COR-L47 (cell line): Measurements from ENCODE around the gene ALPL.
"Not testable (repeated sequence)": the region's sequence is repeated elsewhere in the genome, so short reads cannot be mapped to it uniquely, and the experiment has no call there.

Source experiments
- DNase-seq: peaks from one replicate; lab custom pipeline; 2025; lab: John Stamatoyannopoulos, UW

The ALPL gene

DNA sequence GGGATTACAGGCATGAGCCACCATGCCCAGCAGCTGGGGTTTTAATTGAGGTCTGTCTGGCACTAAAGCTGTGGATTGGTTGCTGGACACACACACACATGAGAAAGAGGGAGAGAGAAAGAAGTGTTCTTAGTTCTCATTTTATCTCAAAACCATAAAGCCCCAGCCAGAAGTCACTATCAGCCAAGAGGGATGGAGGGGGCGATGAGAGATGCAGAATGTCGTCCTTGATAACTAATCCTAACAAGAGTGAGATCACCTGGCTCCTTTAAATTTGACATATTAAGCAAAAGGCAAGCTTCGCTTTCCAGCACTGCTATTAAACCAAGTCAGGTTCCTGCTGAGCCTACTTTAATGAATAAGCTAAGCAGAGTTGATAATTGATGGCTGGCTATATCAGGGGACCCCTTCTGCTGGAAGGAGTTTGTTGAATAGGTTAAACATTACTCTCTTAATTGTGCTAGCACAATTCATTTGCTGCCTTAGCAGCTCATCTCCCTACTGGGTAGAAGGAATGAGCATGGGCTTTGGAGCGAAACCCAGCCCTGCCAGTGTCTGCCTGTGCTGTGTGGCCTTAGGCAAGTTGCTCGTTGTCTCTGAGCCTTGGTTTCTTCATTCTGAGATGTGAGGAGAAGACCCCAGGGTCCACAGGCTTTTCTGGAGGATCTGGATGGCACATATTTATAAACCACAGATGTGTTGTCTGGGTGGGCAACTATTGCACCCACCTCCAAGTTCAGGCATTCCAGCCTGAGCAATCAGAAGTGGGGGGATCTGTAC, 50.8 kb downstream of the ALPL start:
- DNase-seq = no peak

DNA sequence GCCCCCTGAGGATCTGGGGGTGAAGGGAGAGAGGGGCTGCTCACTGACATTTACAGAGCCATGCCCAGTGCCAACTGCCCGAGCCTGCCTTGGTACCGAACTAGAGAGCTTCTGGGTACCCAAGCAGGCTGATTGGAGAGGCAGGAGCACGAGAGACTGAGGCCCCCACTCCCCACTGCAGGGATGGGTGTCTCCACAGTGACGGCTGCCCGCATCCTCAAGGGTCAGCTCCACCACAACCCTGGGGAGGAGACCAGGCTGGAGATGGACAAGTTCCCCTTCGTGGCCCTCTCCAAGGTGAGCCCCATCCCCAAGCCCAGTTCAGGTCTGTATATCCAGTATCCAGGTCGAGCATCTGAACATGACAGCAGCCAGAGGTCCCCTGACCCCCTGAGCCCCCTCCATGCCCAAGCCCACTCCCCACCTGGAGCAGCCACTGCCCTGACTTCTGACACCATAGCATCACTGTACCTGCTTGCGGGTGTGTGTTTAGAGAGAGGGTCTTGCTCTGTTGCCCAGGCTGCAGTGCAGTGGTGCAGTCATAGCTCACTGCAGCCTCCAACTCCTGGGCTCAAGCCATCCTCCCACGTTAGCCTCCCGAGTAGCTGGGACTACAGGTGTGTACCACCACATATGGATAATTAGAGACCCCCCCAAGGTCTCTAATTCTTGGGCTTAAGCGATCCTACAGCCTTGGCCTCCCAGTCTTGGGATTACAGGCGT, 51.9 kb downstream of the ALPL start:
- DNase-seq = no peak

DNA sequence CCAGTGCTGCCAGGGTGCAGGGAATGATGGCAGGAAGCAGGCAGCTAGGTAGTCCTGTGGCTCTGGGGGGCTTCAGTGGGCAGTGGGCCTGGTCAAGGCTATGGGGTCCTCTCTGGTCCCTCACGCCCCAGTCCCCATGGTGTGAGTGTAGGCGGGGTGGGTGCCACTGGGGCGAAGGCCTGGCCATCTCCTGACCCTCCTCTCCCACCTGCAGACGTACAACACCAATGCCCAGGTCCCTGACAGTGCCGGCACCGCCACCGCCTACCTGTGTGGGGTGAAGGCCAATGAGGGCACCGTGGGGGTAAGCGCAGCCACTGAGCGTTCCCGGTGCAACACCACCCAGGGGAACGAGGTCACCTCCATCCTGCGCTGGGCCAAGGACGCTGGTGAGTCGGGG, 53.7 kb downstream of the ALPL start:
- no peak for DNase-seq

DNA sequence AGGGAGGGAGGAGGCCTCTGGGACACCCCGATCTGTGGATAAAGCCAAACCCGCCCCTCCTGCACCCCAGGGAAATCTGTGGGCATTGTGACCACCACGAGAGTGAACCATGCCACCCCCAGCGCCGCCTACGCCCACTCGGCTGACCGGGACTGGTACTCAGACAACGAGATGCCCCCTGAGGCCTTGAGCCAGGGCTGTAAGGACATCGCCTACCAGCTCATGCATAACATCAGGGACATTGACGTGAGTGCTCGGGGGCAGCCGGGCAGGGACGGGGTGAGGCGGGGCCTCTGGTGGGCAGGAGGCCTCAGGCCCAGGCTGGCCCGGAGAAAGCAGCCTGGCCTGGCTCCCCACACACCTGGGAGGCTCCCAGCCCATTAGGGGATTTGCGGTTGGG, 54.7 kb downstream of the ALPL start:
- DNase-seq = no peak

DNA sequence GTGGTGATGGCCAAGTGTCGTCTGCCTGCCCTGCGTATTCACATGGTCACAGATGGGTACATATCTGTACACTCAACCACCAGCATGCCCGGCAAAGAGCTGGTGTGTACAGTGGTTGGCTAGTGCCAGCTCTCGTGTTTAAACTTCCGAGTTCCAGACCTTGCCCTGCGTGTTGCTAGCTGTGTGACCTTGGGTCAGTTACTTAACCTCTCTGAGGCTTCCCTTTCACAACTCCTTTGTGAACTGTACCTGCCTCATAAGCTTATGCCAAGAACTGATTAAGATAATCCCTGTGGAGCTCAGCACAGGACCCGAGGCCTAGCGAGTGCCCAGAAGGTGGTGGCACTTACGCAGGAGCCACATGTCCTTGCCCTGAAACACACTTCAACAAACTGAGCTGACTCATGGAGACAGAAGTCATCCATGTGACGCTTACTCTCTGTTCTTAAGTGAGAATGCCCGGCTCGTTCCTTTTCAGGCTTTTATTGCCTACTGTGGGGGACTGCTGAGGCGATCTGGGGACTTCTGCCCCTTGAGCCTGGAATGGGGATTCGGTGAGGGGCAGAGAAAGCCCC, 55.4 kb downstream of the ALPL start:
- DNase-seq = no peak

DNA sequence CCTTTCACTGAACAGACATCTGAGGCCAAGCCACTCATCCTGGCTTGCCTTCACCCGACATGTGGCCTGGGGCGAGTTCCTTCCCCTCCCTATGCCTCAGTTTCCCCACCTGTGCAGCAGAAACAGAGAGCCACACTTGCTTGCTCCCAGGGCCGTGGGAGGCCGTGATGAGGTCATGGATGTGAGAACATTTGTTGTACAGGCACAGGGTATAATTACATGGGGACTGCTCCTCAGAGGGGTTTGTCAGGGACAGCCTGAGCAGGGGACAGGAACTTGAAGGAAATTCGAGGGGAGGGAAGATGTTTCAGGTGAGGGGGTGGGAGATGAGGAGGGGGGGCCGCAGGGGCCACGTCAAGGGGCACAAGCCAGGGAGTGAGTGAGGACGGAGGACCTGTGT, 56.1 kb downstream of the ALPL start:
- DNase-seq = no peak

DNA sequence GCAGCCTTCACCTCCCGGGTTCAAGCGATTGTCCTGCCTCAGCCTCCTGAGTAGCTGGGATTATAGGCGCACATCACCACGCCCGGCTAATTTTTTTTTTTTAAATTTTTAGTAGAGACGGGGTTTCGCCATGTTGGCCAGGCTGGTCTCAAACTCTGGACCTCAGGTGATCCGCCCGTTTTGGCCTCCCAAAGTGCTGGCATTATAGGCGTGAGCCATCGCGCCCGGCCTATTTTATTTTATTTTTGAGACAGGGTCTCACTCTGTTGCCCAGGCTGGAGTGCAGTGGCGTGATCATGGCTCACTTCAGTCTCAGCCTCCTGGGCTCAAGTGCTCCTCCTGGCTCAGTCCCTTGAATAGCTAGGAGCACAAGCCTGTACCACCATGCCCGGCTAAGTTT, 57.1 kb downstream of the ALPL start:
- not testable (repeated sequence) for DNase-seq

DNA sequence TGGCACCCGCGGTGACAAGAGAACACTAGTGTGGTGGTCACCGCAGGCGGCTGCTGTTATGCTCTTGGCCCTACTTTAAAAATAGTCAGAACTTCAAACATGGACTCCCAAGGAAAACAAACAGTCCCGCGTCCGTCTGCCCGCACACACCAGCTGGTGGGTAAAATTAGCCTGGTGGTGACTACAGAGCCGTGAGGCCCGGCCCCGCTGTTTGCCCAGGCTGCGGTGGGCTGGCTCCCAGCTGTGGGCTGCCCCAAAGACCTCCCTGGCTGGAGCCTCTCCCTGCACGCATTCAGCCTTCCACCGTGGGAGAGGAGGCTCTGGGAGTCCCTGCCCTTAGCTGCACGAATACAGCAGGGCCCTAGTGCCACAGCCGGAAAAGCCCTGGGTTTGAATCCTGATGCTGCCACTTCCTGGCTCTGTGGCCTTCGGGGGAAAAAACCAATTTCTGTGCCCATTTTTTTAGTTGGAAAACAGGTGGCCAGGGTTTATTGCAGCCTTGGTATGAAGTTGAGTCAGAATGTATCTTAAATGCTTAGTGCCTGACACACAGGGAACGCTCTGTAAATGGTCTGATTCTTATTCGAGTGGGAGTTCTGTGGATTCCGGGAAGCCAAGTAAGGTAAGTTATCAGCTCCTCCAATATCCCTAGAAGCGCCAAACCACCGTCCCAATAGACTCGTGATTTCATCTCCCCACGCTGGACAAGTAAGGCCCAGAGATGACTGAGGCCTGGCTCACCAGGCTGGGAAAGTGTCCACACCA, 58.2 kb downstream of the ALPL start:
- no peak for DNase-seq

DNA sequence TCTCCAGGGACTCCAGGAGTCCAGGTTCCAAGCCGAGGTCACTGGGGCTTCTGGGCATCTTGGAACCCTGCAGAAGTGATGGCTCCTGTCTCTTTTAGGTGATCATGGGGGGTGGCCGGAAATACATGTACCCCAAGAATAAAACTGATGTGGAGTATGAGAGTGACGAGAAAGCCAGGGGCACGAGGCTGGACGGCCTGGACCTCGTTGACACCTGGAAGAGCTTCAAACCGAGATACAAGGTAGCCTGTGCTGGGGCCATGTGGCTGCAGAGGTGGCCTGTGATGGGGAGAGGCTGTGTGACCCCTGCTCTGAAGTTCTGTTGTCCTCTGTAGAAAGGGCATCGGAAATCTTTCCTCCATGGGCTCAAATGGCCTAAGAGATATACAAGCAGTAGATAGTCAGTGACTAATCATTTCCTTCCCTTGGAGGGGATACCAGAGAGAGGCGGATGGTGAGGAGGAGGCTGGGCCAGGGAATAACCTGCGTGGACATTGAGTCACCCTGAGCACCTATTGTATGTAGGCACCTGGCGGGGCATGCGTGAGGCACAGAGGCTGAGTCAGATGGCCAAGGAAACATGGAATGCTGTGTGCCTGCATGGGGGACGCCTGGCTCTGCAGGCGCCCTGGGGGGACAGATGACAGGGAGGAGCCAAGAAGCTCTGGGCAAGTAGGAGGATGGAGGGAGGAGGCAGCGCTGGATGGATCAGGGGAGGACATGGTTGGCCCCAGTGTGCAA, 59.0 kb downstream of the ALPL start:
- DNase-seq = no peak

DNA sequence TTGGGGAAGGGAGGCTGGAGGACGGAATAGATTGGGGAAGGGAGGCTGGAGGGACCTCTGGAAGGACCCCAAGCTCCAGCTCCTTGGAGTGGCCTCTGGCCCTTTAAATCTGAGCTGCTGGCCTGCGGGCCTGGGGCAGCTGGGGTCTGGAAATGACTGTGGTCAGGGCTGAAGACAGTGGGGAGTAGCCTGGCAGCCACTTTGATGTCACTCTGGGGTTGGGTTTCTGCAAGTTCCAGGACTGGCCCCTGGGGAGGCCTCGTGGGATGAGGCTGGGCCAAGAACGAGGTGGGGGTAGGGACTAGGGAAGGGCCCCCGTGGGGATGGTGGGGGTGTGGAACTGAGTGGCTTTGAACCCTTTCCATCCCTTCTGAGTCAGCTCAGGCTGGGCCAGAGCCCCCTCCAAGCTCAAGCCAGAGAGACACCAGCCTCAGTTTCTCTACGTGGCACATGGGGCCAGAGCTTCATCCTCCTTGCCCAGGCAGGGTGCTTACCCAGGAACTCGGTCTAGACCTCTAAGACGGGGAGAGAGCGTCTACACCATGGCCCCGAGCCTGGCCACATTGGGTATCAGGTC, 59.7 kb downstream of the ALPL start:
- no peak for DNase-seq

DNA sequence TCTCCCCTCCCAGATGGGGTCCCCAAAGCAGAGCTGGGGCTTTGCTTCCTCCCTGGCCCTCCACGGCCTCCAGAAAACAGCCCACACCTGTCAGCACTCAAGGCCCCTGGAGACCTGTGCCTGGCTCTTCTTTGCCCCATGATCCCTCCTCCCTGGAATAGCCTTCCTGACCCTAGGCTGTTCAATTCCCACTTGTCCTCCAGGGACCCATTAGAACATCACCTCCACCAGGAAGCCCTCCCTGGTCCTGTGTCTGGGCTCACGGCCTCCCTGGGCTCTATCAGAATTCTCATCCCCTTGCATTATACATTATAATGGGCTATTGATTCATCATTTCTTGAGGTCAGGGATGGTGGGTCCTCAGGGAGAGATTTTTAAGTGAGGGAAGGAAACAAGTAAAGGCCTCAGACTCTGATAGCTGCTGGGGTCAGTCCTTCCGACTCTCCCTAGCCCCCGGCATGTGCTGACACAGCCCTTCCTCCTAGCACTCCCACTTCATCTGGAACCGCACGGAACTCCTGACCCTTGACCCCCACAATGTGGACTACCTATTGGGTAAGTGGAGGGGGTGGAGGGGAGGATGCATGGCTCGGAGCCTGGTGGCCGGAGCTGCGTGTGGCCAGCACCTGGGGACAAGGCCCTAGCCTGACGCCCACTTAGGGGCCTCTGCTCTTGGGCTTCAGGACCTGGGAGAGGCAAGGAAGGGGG, 60.8 kb downstream of the ALPL start:
- DNase-seq = no peak

DNA sequence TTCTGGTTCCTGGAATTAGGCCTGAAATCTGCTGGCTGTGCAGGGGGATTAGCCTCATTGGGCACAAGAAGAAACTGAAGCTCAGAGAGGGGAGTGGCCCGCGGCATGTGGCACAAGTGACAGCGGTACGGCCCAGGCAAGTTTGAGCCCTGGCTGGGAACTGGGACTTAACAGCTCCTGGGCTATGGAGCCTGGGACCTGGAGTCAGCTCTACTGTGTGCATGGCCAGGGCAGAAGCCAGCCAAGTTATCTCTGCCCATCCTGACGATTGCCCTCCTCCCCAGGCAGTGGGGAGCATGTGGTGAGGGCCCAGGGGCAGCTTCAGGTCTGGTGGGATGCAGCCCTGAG, 61.3 kb downstream of the ALPL start:
- no peak for DNase-seq

DNA sequence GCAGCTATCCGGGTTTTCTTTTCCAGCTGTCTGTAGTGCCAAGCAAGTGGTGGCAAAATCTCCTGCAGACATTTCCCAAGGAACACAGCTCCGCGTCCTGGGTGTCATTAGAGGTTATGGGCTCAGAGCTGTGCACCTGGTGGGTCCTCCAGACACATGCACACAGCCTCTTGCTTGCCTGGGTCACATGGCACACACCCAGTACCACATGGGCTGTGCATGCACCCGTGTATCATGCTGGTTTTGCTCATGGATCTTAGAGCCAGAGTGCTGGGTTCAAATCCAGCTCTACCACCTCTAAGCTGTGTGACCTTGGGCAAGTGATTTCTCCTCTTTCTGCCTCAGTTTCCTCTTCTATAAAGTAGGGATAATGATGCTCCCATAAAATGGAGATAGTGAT, 61.7 kb downstream of the ALPL start:
- DNase-seq = no peak

DNA sequence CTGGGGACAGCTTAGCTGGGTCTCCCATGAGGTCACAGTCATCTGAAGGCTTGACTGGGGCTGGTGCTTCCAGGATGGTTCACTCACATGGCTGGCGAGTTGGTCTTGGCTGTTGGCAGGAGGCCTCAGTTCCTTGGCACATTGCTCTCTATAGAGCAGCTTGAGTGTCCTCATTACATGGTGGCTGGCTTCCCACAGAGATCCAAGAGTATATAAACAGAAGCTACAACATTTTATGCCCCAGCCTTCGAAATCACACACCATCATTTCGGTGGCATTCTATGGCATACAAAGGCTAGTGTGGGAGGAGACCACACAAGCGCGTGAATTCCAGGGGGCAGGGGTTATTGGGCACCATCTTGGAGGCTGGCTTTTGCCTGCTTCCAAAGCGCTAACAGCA, 63.0 kb downstream of the ALPL start:
- DNase-seq = no peak

DNA sequence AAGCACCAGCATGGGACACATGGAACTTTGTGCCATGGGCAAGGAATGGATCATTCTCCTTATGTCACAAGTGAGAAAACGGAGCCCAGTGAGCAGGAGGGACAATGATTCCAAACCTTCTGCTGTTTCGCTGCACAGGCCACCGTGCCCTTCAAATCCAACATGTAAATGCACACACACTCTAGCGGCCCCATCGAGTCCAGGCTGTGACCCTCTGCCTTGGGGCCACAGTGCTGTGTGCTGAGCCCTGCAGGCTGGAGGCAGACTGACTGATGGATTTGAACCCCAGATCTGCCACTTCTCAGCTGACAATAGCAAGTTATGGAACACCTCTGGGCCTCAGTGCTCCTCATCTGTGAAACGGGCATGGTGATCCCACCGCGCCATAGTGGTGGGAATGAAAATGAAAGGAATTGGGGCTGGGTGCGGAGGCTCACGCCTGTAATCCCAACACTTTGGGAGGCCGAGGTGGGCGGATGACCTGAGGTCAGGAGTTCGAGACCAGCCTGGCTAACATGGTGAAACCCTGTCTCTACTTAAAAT, 63.6 kb downstream of the ALPL start:
- no peak for DNase-seq

DNA sequence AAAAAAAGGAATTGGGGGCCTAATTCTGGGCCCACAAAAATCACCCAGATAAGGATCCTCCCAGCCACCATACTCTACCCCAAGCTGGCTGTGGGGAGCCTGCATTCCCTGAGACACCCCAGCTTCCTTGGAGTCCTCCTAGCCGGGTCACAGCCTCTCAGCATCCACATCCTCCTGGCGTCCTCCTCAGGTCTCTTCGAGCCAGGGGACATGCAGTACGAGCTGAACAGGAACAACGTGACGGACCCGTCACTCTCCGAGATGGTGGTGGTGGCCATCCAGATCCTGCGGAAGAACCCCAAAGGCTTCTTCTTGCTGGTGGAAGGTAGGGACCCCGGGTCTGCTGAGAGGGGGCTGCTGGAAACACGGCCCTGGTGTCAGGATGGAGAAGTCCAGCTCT, 64.3 kb downstream of the ALPL start:
- DNase-seq = no peak

DNA sequence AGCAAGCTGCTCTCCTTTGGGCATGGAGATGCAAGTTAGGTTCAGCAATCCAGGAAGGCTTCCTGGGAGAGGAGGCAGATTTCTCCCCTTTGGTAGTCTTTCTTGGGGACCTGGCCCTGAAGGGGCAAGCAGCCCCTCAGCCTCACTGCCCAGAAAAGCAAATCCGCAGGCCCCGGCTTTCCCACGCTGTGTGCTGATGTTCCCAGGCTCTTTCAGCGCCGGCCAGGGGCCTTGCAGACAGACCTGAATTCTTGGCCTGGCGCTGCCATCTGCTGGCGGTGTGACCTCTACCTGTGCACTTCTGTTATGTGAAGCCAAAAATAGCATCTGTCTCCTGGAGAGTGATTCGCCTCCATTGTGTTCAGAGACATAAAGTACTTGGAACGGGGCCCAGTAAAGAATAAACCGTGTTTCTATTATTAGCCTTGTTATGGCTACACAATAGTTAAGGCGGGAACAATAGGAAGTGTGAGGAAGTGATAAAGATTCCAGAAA, 64.8 kb downstream of the ALPL start:
- peak; percentile 98 for DNase-seq

DNA sequence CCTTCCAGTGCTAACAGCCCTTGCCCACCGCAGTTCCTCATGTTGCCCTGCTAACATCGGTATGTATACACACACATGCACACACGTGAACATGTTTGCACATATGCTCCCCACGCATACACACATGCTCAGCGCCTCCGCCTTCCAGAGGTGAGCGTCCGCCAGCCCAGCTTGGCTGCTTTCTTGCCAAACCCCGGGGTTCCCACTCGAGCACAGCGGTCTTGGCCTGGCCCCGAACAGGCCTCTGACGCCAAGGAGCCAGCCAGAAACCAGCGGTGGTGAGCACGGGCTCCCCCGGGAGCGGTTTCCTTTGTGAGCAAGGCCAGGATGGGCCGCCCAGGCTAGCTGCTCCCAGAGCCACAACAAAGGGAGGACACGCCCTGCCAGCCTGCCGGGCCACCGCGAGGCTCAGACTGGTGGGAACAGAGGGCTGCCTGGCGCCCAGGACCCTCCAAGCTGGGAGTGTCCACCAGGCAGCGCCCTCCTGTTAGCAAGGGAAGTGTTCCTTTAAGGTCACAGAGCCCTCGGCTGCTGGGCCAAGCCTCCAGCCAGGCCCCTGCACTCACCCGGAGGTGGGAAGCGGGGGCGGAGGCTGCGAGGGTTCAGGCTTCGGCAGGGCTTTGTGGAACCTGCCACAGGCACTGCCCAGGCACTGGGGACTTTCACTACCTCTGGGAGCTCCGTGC, 65.4 kb downstream of the ALPL start:
- DNase-seq = peak; percentile 90

DNA sequence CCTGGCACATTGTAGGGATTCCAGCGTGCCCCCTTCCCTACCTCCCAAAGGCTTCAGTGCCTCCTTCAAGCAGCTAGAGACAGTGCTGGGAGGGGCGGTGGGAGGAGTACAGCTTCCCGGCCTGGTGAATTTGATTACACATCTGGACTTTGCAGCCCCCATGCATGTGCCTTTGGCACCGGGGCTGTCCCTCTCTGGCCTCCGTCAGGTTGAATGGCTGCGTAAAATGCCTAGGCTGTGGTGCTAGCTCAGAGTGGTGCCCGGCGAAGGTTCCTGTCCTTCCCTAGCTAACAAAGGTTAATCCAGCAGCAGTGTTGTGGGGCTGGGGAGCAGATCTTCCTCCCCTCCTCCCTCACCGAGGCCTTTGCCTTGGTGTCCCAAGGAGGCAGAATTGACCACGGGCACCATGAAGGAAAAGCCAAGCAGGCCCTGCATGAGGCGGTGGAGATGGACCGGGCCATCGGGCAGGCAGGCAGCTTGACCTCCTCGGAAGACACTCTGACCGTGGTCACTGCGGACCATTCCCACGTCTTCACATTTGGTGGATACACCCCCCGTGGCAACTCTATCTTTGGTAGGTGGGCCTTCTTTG, 66.2 kb downstream of the ALPL start:
- DNase-seq = no peak
